Caco-2 (cell line): ENCODE measurements around the gene TLR7. TPM values are rescaled to one million over a fixed set of nuclear protein-coding genes. Genes with fewer than 3 reads are reported as not detected.

Experiments used
- BruUV-seq: library from RNA; stranded (reverse); fragments of 400-500 nt; replicated peaks from 2 replicates; lab custom pipeline; 2021; lab: Mats Ljungman, UMichigan
- CTCF ChIA-PET: fragments of 300-600 bp; sonication (Branson Sonifier 250); formaldehyde crosslinking; loops from one replicate; lab custom pipeline; 2022; ENCODE audit warnings: antibody characterized with exemption; lab: Charles Lee
- POLR2A ChIA-PET: fragments of 300-600 bp; sonication (Branson Sonifier 250); formaldehyde crosslinking; loops from one replicate; lab custom pipeline; 2022; ENCODE audit warnings: antibody characterized with exemption; lab: Charles Lee
- DNase-seq, 2 experiments: peaks; one replicate each; pipeline versions ENCODE4 v3.0.0 to v3.0.0-alpha.2; 2020 to 2022
- H3K27me3 ChIP-seq: replicated peaks from 2 replicates; pipeline ENCODE4 v1.6.0; 2011; ENCODE audit warnings: low read length; ENCODE audit not compliant: control insufficient read depth, insufficient read depth
- H3K36me3 ChIP-seq: 2 replicates; pipeline ENCODE4 v1.5.1; 2011; ENCODE audit warnings: low read length; ENCODE audit not compliant: control insufficient read depth, insufficient read depth
- H3K4me1 ChIP-seq: fragments of 250-450 bp; sonication (Bioruptor Pico); 2 replicates; pipeline ENCODE4 v1.5.1; 2020; ENCODE audit warnings: mild to moderate bottlenecking
- H3K4me3 ChIP-seq: 2 replicates; pipeline ENCODE4 v1.5.1; 2011; ENCODE audit warnings: low read depth, mild to moderate bottlenecking, control low read depth, low read length
- H3K9me3 ChIP-seq: fragments of 250-450 bp; sonication (Bioruptor Pico); 2 replicates; pipeline ENCODE4 v1.5.1; 2020; ENCODE audit warnings: mild to moderate bottlenecking, moderate library complexity
- H3K27ac Mint-ChIP-seq: one replicate; pipeline ENCODE4 v1.8.0; 2022; ENCODE audit warnings: mixed read lengths; ENCODE audit not compliant: unreplicated experiment
- H3K27me3 Mint-ChIP-seq: one replicate; pipeline ENCODE4 v1.8.0; 2022; ENCODE audit warnings: mixed read lengths; ENCODE audit not compliant: insufficient read depth, unreplicated experiment
- H3K36me3 Mint-ChIP-seq: one replicate; pipeline ENCODE4 v1.8.0; 2022; ENCODE audit warnings: mild to moderate bottlenecking, mixed read lengths; ENCODE audit not compliant: insufficient read depth, unreplicated experiment
- H3K4me1 Mint-ChIP-seq: one replicate; pipeline ENCODE4 v1.8.0; 2022; ENCODE audit warnings: low read depth, mixed read lengths; ENCODE audit not compliant: unreplicated experiment
- H3K4me3 Mint-ChIP-seq: one replicate; pipeline ENCODE4 v1.8.0; 2022; ENCODE audit warnings: mild to moderate bottlenecking, moderate library complexity, mixed read lengths; ENCODE audit not compliant: unreplicated experiment
- H3K9me3 Mint-ChIP-seq: one replicate; pipeline ENCODE4 v1.8.0; 2022; ENCODE audit warnings: mixed read lengths; ENCODE audit not compliant: unreplicated experiment
- CTCF ChIP-seq, 2 experiments: fragments of 200-600 bp in 1 of 2; IDR thresholded peaks; 1 replicate in 1 of 2; 2 replicates in 1 of 2; pipeline versions ENCODE4 v1.5.1 to v1.8.0; 2011 to 2022; ENCODE audit warnings: antibody characterized with exemption in 1 of 2, control low read depth in 1 of 2, inconsistent platforms in 1 of 2, low read depth in 1 of 2, low read length in 1 of 2, mild to moderate bottlenecking in 1 of 2, moderate library complexity in 1 of 2; ENCODE audit not compliant: insufficient read depth in 1 of 2, severe bottlenecking in 1 of 2, unreplicated experiment in 1 of 2
- intact Hi-C: fragments of 100-400 bp; cut with micrococcal nuclease; formaldehyde crosslinking; loops from one replicate; pipeline ENCODE4 v1.10.0; 2022; ENCODE audit not compliant: unreplicated experiment
- total RNA-seq: library from RNA; stranded (reverse); gene quantifications from 2 replicates; pipeline ENCODE4 v1.2.3, GENCODE V29; 2022

Gene TLR7
- total RNA-seq, 1 experiment from 2014 or later: 0.45 TPM

- intact Hi-C loops: no loop called here
- no peak for TF ChIP-seq CTCF (IDR thresholded peaks at IDR 0.05; ENCODE audit: insufficient read depth in 1 of 2, low read depth in 1 of 2, low read length in 1 of 2, severe bottlenecking in 1 of 2, unreplicated experiment in 1 of 2)
- H3K9me3 Mint-ChIP-seq: no peaks in the 10 kb centered on the region
- Histone ChIP-seq H3K4me1 (no peaks in the 10 kb centered on the region), H3K36me3 (no peaks in the 10 kb centered on the region), H3K27me3 (no peaks in the 10 kb centered on the region), H3K4me3 (no peak overlapping the region), H3K9me3 (no peaks in the 10 kb centered on the region)
- no peak overlapping the region for H3K27ac Mint-ChIP-seq
- H3K4me1 Mint-ChIP-seq: no peaks in the 10 kb centered on the region
- BruUV-seq: no TSS peak
- H3K36me3 Mint-ChIP-seq: no peaks in the 10 kb centered on the region
- no peaks in the 10 kb centered on the region for H3K27me3 Mint-ChIP-seq
- ChIA-PET POLR2A (no interaction called here), CTCF (no interaction called here)
- no peak for DNase-seq
- no peak overlapping the region for H3K4me3 Mint-ChIP-seq
Measured at GRCh38 chrX:12932244-12932643, 65.4 kb downstream of the TLR7 start.

GRCh38 chrX:12934850-12935249, 68.0 kb downstream of the TLR7 start:
- no TSS peak for BruUV-seq

GRCh38 chrX:12936947-12937346, 70.1 kb downstream of the TLR7 start:
- Mint-ChIP-seq H3K9me3 (peaks cover 19% of the 10 kb centered on the region), H3K4me1 (no peaks in the 10 kb centered on the region), H3K27me3 (no peaks in the 10 kb centered on the region), H3K36me3 (no peaks in the 10 kb centered on the region), H3K4me3 (no peak overlapping the region), H3K27ac (no peak overlapping the region)
- no peaks in the 10 kb centered on the region for H3K9me3 ChIP-seq
- POLR2A ChIA-PET: no interaction called here
- H3K27me3 ChIP-seq: no peaks in the 10 kb centered on the region
- CTCF ChIA-PET: no interaction called here
- no peaks in the 10 kb centered on the region for H3K36me3 ChIP-seq
- H3K4me1 ChIP-seq: no peaks in the 10 kb centered on the region
- BruUV-seq: no TSS peak
- intact Hi-C loops: no loop called here
- no peak overlapping the region for H3K4me3 ChIP-seq
- no peak for DNase-seq
- no peak for TF ChIP-seq CTCF (IDR thresholded peaks at IDR 0.05; ENCODE audit: insufficient read depth in 1 of 2, low read depth in 1 of 2, low read length in 1 of 2, severe bottlenecking in 1 of 2, unreplicated experiment in 1 of 2)

More at GRCh38 chrX:12934850-12935249, 68.0 kb downstream of the TLR7 start:
- H3K4me1 ChIP-seq: no peaks in the 10 kb centered on the region
- H3K36me3 ChIP-seq: no peaks in the 10 kb centered on the region
- Mint-ChIP-seq H3K4me3 (no peak overlapping the region), H3K36me3 (no peaks in the 10 kb centered on the region), H3K27me3 (no peaks in the 10 kb centered on the region), H3K9me3 (no peaks in the 10 kb centered on the region), H3K4me1 (no peaks in the 10 kb centered on the region), H3K27ac (no peak overlapping the region)
- intact Hi-C loops: no loop called here
- CTCF ChIA-PET: no interaction called here
- no peak for TF ChIP-seq CTCF (IDR thresholded peaks at IDR 0.05; ENCODE audit: insufficient read depth in 1 of 2, low read depth in 1 of 2, low read length in 1 of 2, severe bottlenecking in 1 of 2, unreplicated experiment in 1 of 2)
- no peak for DNase-seq
- H3K4me3 ChIP-seq: no peak overlapping the region
- no peaks in the 10 kb centered on the region for H3K9me3 ChIP-seq
- no peaks in the 10 kb centered on the region for H3K27me3 ChIP-seq
- POLR2A ChIA-PET: no interaction called here

Other genes starting within 250 kb of the TLR7 start
- gene PRPS2, start 75.7 kb upstream of the TLR7 start, total RNA-seq: 35.6 and 44.0 TPM in 2 replicates
- gene TLR8, start 39.5 kb downstream of the TLR7 start, total RNA-seq: not detected in 2 replicates
- gene TMSB4X, start 108.0 kb downstream of the TLR7 start, total RNA-seq: 1,007 and 1,095 TPM in 2 replicates
- not detected in 2 replicates for gene FAM9C, start 177.5 kb downstream of the TLR7 start, total RNA-seq